Measurements from ENCODE around the gene PCSK7.

DNA sequence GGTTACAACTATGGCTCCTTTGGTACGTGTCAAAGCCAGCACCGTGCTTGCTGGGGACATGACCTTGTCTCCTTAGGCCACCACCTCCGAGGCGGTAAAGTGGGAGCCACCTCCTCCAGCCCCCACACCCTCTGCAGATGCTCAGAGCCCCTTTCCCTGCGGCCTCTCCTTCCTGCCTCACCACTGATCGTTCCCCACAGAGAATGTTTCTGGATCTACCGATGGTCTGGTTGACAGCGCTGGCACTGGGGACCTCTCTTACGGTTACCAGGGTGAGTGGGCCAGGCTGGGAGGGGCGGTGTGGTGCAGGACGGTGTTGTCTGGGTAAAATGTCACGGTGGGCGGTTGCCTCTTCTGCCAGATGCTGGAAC is 44.5 kb downstream of the PCSK7 start:
- TF ChIP-seq, protein P1, sequence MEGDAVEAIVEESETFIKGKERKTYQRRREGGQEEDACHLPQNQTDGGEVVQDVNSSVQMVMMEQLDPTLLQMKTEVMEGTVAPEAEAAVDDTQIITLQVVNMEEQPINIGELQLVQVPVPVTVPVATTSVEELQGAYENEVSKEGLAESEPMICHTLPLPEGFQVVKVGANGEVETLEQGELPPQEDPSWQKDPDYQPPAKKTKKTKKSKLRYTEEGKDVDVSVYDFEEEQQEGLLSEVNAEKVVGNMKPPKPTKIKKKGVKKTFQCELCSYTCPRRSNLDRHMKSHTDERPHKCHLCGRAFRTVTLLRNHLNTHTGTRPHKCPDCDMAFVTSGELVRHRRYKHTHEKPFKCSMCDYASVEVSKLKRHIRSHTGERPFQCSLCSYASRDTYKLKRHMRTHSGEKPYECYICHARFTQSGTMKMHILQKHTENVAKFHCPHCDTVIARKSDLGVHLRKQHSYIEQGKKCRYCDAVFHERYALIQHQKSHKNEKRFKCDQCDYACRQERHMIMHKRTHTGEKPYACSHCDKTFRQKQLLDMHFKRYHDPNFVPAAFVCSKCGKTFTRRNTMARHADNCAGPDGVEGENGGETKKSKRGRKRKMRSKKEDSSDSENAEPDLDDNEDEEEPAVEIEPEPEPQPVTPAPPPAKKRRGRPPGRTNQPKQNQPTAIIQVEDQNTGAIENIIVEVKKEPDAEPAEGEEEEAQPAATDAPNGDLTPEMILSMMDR (IDR thresholded peaks at IDR 0.05): no peak
- TF ChIP-seq POLR2A (IDR thresholded peaks at IDR 0.05): no peak
